Frontal cortex (tissue), 4 donors: Measurements from ENCODE around the gene TEX11. TPM values are rescaled to one million over a fixed set of nuclear protein-coding genes. Genes with fewer than 3 reads are reported as not detected.
"Not testable (repeated sequence)": the region's sequence is repeated elsewhere in the genome, so short reads cannot be mapped to it uniquely, and the experiment has no call there.

Experiments
- DNase-seq, 2 donors: peaks; one replicate each; pipeline ENCODE4 v3.0.0; 2012; ENCODE audit warnings: low spot score in 2 of 2
- FAIRE-seq: peaks from 2 replicates; lab custom pipeline; 2012; peaks lifted over from hg19 to GRCh38; lab: Jason Lieb, UNC
- total RNA-seq: library from RNA; depleted of rRNA; stranded (reverse); fragments of >200 nt; gene quantifications from one replicate; pipeline ENCODE4 v1.2.3, GENCODE V29; 2014
- donor health status: control.
- donor health status: control.
- donor health status: control.

The TEX11 gene
- total RNA-seq, 1 donor from 2014 or later = not detected

- DNase-seq = no peak
- FAIRE-seq = peak; percentile 36
These were observed 138.8 kb downstream of the TEX11 start for GRCh38 chrX:70769659-70770227.

- no peak for FAIRE-seq
These were observed 146.2 kb downstream of the TEX11 start for GRCh38 chrX:70762285-70762684.

GRCh38 chrX:70755850-70756249 lies 152.7 kb downstream of the TEX11 start:
- DNase-seq (no peak), FAIRE-seq (no peak)

More at GRCh38 chrX:70762285-70762684, 146.2 kb downstream of the TEX11 start:
- no peak for DNase-seq

GRCh38 chrX:70754169-70754848 lies 154.2 kb downstream of the TEX11 start:
- FAIRE-seq = no peak
- no peak for DNase-seq

GRCh38 chrX:70733774-70734173 lies 174.7 kb downstream of the TEX11 start:
- not testable (repeated sequence) for DNase-seq, FAIRE-seq

GRCh38 chrX:70727961-70728360 lies 180.6 kb downstream of the TEX11 start:
- not testable (repeated sequence) for FAIRE-seq, DNase-seq

- FAIRE-seq (no peak), DNase-seq (no peak)
These were observed 187.8 kb downstream of the TEX11 start for GRCh38 chrX:70720721-70721120.

GRCh38 chrX:70711336-70711735 lies 197.2 kb downstream of the TEX11 start:
- not testable (repeated sequence) for FAIRE-seq, DNase-seq

GRCh38 chrX:70694339-70695122 lies 214.0 kb downstream of the TEX11 start:
- FAIRE-seq = no peak

GRCh38 chrX:70679455-70679854 lies 229.1 kb downstream of the TEX11 start:
- FAIRE-seq, DNase-seq: not testable (repeated sequence)

More at GRCh38 chrX:70694339-70695122, 214.0 kb downstream of the TEX11 start:
- DNase-seq = no peak

- FAIRE-seq = no peak
These were observed 233.2 kb downstream of the TEX11 start for GRCh38 chrX:70675284-70675683.

GRCh38 chrX:70672326-70672725 lies 236.2 kb downstream of the TEX11 start:
- DNase-seq (no peak), FAIRE-seq (no peak)

More at GRCh38 chrX:70675284-70675683, 233.2 kb downstream of the TEX11 start:
- no peak for DNase-seq

GRCh38 chrX:70669120-70669519 lies 239.4 kb downstream of the TEX11 start:
- FAIRE-seq (no peak), DNase-seq (no peak)

GRCh38 chrX:70664726-70665125 lies 243.8 kb downstream of the TEX11 start:
- DNase-seq (peak in 1 of 2 donors; percentile 9), FAIRE-seq (no peak)

- not testable (repeated sequence) for FAIRE-seq, DNase-seq
These were observed 247.4 kb downstream of the TEX11 start for GRCh38 chrX:70661124-70661523.

- FAIRE-seq, DNase-seq: not testable (repeated sequence)
These were observed 251.0 kb downstream of the TEX11 start for GRCh38 chrX:70657546-70657945.

- FAIRE-seq (no peak), DNase-seq (no peak)
These were observed 252.2 kb downstream of the TEX11 start for GRCh38 chrX:70656304-70656703.

- not testable (repeated sequence) for FAIRE-seq, DNase-seq
These were observed 260.6 kb downstream of the TEX11 start for GRCh38 chrX:70647910-70648309.

GRCh38 chrX:70636218-70636617 lies 272.3 kb downstream of the TEX11 start:
- no peak for FAIRE-seq
- DNase-seq = no peak

- DNase-seq (no peak), FAIRE-seq (no peak)
These were observed 272.8 kb downstream of the TEX11 start for GRCh38 chrX:70635669-70636068.

- DNase-seq (no peak), FAIRE-seq (no peak)
These were observed 273.3 kb downstream of the TEX11 start for GRCh38 chrX:70635227-70635626.
